SK-N-SH treated with all-trans-retinoic acid at 6 μM for 48 hours (cell line): ENCODE data around the gene NINJ1.
"Not testable (repeated sequence)": the region's sequence is repeated elsewhere in the genome, so short reads cannot be mapped to it uniquely, and the experiment has no call there.

Source experiments
- ATAC-seq: fragments of 200-7000 bp; cut with Tn5 transposase; 3 replicates; pipeline ENCODE4 v1.9.1; 2020; ENCODE audit warnings: mild to moderate bottlenecking, moderate library complexity
- BACH2 ChIP-seq: fragments of 250-450 bp; sonication (Bioruptor Pico); IDR thresholded peaks from 2 replicates; pipeline ENCODE4 v1.9.0; 2021; ENCODE audit warnings: mild to moderate bottlenecking, borderline replicate concordance
- ISL1 ChIP-seq: fragments of 250-450 bp; sonication (Bioruptor Pico); IDR thresholded peaks from 2 replicates; pipeline ENCODE4 v2.1.2; 2022; ENCODE audit warnings: mild to moderate bottlenecking, moderate library complexity
- RARB ChIP-seq: fragments of 250-450 bp; sonication (Bioruptor Pico); IDR thresholded peaks from 2 replicates; pipeline ENCODE4 v1.8.0; 2021; ENCODE audit warnings: mild to moderate bottlenecking, moderate library complexity
- SNAI2 ChIP-seq: fragments of 250-450 bp; sonication (Bioruptor Pico); IDR thresholded peaks from 2 replicates; pipeline ENCODE4 v1.5.0; 2020; ENCODE audit warnings: mild to moderate bottlenecking, moderate library complexity
- TCF4 ChIP-seq: fragments of 250-450 bp; sonication (Bioruptor Pico); IDR thresholded peaks from 2 replicates; pipeline ENCODE4 v1.8.0; 2021; ENCODE audit warnings: mild to moderate bottlenecking, moderate library complexity, borderline replicate concordance
- ZNF565 ChIP-seq: fragments of 450-650 bp; formaldehyde crosslinking; conservative IDR thresholded peaks from 2 replicates; pipeline ENCODE4 v1.5.0; 2020; ENCODE audit warnings: low read depth, mild to moderate bottlenecking, moderate library complexity
- ZNF8 ChIP-seq: fragments of 450-650 bp; formaldehyde crosslinking; IDR thresholded peaks from 2 replicates; pipeline ENCODE4 v1.5.0; 2020; ENCODE audit warnings: mild to moderate bottlenecking, moderate library complexity
- TF ChIP-seq, protein P1 (sequence below): fragments of 250-450 bp; sonication (Bioruptor Pico); IDR thresholded peaks from 2 replicates; pipeline ENCODE4 v1.8.0; 2020; ENCODE audit warnings: mild to moderate bottlenecking, moderate library complexity, borderline replicate concordance
- TF ChIP-seq, protein P2 (sequence below): fragments of 250-450 bp; sonication (Bioruptor Pico); IDR thresholded peaks from 2 replicates; pipeline ENCODE4 v1.5.0; 2020; ENCODE audit warnings: mild to moderate bottlenecking, moderate library complexity
- TF ChIP-seq, protein P3 (sequence below): fragments of 250-450 bp; sonication (Bioruptor Pico); IDR thresholded peaks from 2 replicates; pipeline ENCODE4 v1.8.0; 2021; ENCODE audit warnings: low read depth, mild to moderate bottlenecking, moderate library complexity, borderline replicate concordance

The NINJ1 gene

DNA sequence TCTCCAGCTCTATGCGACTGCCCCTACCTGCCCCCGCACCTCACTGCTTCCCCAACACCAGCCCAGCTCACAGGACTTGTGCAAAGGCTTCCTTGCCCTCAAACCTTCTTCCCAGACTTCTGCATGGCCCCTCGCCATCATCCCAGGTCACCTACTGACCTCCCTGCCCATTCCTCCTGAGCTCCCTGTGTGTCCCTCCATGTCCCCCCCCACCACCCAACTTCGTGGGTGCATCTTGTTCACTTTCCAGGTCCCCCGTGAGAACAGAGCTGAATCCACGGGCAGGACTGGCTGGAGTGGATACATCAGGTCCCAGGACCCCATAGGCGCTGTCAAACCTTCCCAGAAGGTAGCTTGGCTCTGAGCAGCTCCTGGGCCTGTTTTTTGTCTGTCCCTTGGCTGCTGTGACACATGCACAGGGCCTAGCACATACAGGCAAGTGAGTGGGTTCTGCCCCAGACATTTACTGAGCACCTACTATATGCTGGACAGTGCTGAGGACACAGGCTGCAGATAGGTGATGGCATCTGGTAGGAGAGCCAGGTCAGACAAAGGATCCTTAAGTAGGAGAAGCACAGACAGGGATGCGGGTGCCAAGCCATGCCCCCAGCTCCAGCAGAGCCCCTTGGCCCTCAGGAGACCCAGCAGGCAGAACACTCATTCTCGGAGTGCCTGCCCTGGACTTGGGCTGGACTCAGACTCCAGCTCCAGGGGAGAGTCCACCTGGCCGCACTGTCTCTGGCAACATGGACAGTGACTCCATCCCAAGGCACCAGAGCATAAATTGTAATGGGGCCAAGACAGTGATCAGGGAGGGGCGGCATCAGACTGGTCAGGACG lies 15.0 kb downstream of the NINJ1 start:
- ATAC-seq: peak; percentile 2; the same call in 1 of the 3 replicates
- no peak for TF ChIP-seq TCF4 (CRISPR knock-in tag)
- TF ChIP-seq ZNF565 (CRISPR knock-in tag): no peak
- no peak for TF ChIP-seq RARB (CRISPR knock-in tag)
- TF ChIP-seq, protein P1, sequence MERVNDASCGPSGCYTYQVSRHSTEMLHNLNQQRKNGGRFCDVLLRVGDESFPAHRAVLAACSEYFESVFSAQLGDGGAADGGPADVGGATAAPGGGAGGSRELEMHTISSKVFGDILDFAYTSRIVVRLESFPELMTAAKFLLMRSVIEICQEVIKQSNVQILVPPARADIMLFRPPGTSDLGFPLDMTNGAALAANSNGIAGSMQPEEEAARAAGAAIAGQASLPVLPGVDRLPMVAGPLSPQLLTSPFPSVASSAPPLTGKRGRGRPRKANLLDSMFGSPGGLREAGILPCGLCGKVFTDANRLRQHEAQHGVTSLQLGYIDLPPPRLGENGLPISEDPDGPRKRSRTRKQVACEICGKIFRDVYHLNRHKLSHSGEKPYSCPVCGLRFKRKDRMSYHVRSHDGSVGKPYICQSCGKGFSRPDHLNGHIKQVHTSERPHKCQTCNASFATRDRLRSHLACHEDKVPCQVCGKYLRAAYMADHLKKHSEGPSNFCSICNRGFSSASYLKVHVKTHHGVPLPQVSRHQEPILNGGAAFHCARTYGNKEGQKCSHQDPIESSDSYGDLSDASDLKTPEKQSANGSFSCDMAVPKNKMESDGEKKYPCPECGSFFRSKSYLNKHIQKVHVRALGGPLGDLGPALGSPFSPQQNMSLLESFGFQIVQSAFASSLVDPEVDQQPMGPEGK (CRISPR knock-in tag): no peak
- TF ChIP-seq, protein P2, sequence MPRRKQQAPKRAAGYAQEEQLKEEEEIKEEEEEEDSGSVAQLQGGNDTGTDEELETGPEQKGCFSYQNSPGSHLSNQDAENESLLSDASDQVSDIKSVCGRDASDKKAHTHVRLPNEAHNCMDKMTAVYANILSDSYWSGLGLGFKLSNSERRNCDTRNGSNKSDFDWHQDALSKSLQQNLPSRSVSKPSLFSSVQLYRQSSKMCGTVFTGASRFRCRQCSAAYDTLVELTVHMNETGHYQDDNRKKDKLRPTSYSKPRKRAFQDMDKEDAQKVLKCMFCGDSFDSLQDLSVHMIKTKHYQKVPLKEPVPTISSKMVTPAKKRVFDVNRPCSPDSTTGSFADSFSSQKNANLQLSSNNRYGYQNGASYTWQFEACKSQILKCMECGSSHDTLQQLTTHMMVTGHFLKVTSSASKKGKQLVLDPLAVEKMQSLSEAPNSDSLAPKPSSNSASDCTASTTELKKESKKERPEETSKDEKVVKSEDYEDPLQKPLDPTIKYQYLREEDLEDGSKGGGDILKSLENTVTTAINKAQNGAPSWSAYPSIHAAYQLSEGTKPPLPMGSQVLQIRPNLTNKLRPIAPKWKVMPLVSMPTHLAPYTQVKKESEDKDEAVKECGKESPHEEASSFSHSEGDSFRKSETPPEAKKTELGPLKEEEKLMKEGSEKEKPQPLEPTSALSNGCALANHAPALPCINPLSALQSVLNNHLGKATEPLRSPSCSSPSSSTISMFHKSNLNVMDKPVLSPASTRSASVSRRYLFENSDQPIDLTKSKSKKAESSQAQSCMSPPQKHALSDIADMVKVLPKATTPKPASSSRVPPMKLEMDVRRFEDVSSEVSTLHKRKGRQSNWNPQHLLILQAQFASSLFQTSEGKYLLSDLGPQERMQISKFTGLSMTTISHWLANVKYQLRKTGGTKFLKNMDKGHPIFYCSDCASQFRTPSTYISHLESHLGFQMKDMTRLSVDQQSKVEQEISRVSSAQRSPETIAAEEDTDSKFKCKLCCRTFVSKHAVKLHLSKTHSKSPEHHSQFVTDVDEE: no peak

- ATAC-seq: no peak
These were observed 15.9 kb downstream of the NINJ1 start for GRCh38 chr9:93117924-93118862.

DNA sequence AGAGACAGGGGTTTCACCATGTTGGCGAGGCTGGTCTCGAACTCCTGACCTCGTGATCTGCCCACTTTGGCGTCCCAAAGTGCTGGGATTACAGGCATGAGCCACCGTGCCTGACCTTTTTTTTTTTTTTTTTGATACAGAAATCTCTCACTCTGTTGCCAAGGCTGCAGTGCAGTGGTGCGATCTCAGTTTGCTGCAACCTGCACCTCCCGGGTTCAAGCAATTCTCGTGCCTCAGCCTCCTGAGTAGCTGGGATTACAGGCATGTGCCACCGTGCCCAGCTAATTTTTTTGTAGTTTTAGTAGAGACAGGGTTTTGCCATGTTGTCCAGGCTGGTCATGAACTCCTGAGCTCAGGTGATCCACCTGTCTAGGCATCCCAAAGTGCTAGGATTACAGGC lies 16.5 kb downstream of the NINJ1 start:
- ATAC-seq: not testable (repeated sequence)

More at GRCh38 chr9:93117924-93118862, 15.9 kb downstream of the NINJ1 start:
- no peak for TF ChIP-seq TCF4 (CRISPR knock-in tag)
- TF ChIP-seq, protein P3, sequence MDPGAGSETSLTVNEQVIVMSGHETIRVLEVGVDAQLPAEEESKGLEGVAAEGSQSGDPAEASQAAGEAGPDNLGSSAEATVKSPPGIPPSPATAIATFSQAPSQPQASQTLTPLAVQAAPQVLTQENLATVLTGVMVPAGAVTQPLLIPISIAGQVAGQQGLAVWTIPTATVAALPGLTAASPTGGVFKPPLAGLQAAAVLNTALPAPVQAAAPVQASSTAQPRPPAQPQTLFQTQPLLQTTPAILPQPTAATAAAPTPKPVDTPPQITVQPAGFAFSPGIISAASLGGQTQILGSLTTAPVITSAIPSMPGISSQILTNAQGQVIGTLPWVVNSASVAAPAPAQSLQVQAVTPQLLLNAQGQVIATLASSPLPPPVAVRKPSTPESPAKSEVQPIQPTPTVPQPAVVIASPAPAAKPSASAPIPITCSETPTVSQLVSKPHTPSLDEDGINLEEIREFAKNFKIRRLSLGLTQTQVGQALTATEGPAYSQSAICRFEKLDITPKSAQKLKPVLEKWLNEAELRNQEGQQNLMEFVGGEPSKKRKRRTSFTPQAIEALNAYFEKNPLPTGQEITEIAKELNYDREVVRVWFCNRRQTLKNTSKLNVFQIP (CRISPR knock-in tag): no peak
- TF ChIP-seq SNAI2 (CRISPR knock-in tag): no peak
- TF ChIP-seq BACH2: no peak
- TF ChIP-seq ISL1 (CRISPR knock-in tag): no peak
- TF ChIP-seq, protein P2: no peak
- TF ChIP-seq, all 23 proteins: peak for 0

DNA sequence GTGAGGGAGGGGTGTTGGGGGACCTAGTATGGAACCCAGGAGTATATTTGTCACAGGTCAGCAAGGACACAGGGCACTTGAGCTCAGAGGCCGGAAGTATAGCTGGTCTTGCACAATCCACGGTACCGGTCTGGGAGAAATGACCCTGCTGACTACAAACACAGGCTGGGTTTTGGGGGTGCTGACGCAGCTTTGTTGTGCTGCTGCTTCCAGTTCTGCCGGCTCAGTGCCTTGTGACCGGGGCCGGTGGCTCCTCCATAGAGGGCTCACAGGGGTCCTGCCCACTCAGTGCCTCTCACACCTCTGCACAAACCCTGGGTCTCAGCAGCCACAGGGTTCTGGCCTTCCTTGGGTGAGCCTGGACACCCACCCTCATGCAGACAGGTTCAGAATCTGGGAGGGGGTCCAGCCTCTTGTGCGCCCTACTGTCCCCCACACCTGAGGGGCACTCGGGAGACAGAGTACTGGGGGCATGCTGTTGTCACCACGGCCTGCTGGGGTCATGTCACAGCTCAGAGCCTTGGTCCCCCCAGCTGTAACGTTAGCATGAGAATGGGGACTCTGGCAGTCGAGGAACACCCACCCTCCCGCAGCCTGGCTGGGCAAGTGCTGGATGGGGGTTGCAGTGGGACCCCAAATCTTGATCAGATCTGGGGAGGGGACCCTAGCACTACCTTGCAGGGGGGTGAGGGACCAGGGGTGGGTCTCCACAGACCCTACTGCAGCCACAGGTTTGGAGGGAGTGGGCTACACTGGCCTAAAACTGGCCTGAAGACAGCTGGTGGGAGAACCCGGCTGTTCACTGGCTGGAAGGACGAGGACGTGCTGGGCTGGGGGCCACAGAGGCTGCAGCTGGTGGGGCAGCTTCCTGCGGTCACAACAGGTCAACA lies 17.7 kb downstream of the NINJ1 start:
- no peak for TF ChIP-seq TCF4 (CRISPR knock-in tag)
- TF ChIP-seq ZNF8: no peak
- ATAC-seq: no peak
